ENCODE data around the gene C11orf58.
A peak's percentile ranks its signal among the peaks of the same experiment; 100 is the strongest.

C11orf58 gene

DNA sequence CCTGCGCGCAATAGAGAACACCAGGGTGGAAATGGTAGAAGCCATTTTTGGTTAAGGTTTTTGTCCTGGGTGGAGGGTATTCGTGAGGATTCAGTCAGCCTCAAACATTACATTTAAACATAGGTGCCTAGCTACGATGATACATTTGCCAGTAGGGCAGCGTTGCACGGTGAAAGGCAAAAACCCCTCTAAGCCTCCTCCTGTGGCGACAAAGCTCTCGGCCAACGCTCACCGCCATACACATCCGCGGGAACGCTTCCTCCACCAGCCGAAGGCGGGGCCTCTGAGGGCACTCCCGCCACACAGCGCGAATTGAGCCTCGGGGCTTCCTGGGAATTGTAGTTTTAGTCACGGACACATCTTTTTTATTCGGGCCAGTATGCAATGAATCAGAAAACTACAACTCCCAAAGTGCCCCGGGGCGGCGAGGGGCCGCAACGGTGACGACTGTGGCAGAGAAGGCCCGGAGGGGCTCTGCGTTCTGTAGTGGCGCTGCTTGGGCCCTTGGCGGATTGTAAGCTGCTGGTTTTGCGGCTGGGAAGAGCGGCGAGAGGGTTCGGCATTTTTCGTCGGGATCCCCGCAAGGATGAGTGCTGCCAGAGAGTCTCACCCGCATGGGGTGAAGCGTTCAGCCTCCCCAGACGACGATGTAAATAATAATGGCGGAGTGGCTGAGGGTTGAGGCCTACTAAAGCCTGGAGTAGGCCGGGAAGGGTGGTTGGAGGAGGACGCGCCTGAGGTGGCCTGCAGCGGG, at the start of gene C11orf58:
Gene C11orf58, plus strand, starts transcription at position 455 of the 754 bp plus-strand sequence. Its CDS starts 132 bp downstream, at position 587.
- Histone ChIP-seq H3K9ac (peak within 1 kb of the TSS; percentile 51), H3K36me3 (ENCODE audit: control insufficient read depth, insufficient read depth, low read length) (no peaks in the 10 kb centered on the region), H2AFZ (peak within 1 kb of the TSS; percentile 81), H3K27me3 (ENCODE audit: control insufficient read depth, insufficient read depth, low read length) (no peaks in the 10 kb centered on the region), H3K9me3 (ENCODE audit: control insufficient read depth, low read length) (no peaks in the 10 kb centered on the region), H3K4me3 (ENCODE audit: low read depth, low read length) (peak within 1 kb of the TSS; percentile 96), H3K4me1 (peaks cover 4% of the 10 kb centered on the region), H3K79me2 (peaks cover 29% of the 10 kb centered on the region), H3K4me2 (ENCODE audit: low read length) (peak within 1 kb of the TSS; percentile 83), H3K27ac (peak within 1 kb of the TSS; percentile 98)
- no peak for TF ChIP-seq CTCF (IDR thresholded peaks at IDR 0.05)

DNA sequence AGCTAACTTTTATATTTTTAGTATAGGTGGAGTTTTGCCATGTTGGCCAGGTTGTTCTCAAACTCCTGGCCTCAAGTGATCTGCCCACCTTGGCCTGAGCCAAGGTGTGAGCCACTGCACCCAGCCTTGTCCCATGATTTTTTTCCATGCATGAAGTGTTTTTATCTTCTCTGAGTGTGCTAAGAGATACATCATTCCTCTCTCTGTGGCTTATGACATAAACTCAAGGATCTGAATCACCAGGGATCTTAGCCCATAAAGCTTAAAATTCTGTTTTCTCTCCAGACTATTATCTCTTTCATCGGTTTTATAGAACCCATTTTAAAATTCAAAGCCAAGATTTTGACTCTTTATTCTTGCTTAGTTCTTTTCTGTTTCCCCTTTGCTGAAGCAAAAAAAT, 48.4 kb upstream of the C11orf58 start:
- no peak overlapping the region for H3K27ac ChIP-seq
- no peak overlapping the region for H3K4me2 ChIP-seq (ENCODE audit: low read length)
- H3K9me3 ChIP-seq (ENCODE audit: control insufficient read depth, low read length), result no peaks in the 10 kb centered on the region
- H3K79me2 ChIP-seq, result no peaks in the 10 kb centered on the region
- H2AFZ ChIP-seq, result no peak overlapping the region
- no peak for TF ChIP-seq CTCF (IDR thresholded peaks at IDR 0.05)
- no peaks in the 10 kb centered on the region for H3K4me1 ChIP-seq
- H3K36me3 ChIP-seq (ENCODE audit: control insufficient read depth, insufficient read depth, low read length), result no peaks in the 10 kb centered on the region
- H3K4me3 ChIP-seq (ENCODE audit: low read depth, low read length), result no peak overlapping the region
- no peaks in the 10 kb centered on the region for H3K27me3 ChIP-seq (ENCODE audit: control insufficient read depth, insufficient read depth, low read length)
- H3K9ac ChIP-seq, result no peak overlapping the region

- Histone ChIP-seq H2AFZ (no peak overlapping the region), H3K79me2 (no peaks in the 10 kb centered on the region), H3K36me3 (ENCODE audit: control insufficient read depth, insufficient read depth, low read length) (no peaks in the 10 kb centered on the region), H3K4me1 (no peaks in the 10 kb centered on the region), H3K9ac (no peak overlapping the region), H3K27me3 (ENCODE audit: control insufficient read depth, insufficient read depth, low read length) (no peaks in the 10 kb centered on the region), H3K4me2 (ENCODE audit: low read length) (no peak overlapping the region), H3K4me3 (ENCODE audit: low read depth, low read length) (no peak overlapping the region), H3K9me3 (ENCODE audit: control insufficient read depth, low read length) (no peaks in the 10 kb centered on the region), H3K27ac (no peak overlapping the region)
- no peak for TF ChIP-seq CTCF (IDR thresholded peaks at IDR 0.05)
Observed at GRCh38 chr11:16703795-16704194, 34.7 kb upstream of the C11orf58 start.

DNA sequence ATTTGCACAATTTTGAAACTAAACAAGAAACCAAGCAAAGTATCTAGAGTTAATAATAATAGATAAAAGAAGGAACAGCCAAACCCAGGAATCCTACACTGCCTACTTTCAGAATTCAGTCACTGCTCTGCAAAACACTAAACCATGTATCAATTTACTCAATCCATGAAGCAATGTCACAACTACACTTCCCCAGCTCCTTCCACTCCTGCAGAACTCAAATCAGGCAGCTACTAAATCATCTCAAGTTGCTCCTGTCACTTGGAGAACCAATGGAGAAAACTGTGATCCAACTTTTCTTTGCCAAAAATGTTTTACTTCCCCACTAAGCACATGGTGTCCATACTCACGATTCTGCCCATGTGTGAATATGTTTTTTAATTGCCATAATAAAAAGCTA, 24.9 kb upstream of the C11orf58 start:
- H3K9ac ChIP-seq, result no peak overlapping the region
- no peak overlapping the region for H2AFZ ChIP-seq
- H3K79me2 ChIP-seq, result no peaks in the 10 kb centered on the region
- H3K4me3 ChIP-seq (ENCODE audit: low read depth, low read length), result no peak overlapping the region
- H3K27me3 ChIP-seq (ENCODE audit: control insufficient read depth, insufficient read depth, low read length), result no peaks in the 10 kb centered on the region
- H3K36me3 ChIP-seq (ENCODE audit: control insufficient read depth, insufficient read depth, low read length), result no peaks in the 10 kb centered on the region
- H3K27ac ChIP-seq, result no peak overlapping the region
- no peak for TF ChIP-seq CTCF (IDR thresholded peaks at IDR 0.05)
- no peaks in the 10 kb centered on the region for H3K4me1 ChIP-seq
- H3K4me2 ChIP-seq (ENCODE audit: low read length), result no peak overlapping the region
- H3K9me3 ChIP-seq (ENCODE audit: control insufficient read depth, low read length), result no peaks in the 10 kb centered on the region
